Hematopoietic multipotent progenitor cell treated with erythropoietin and hydrocortisone succinate and interleukin-3 and kit ligand, for 6 days (in vitro differentiated cells): ENCODE results near the gene ARHGEF1.
"Not testable (repeated sequence)": the region's sequence is repeated elsewhere in the genome, so short reads cannot be mapped to it uniquely, and the experiment has no call there.

ENCODE experiments used
- DNase-seq: peaks from one replicate; pipeline ENCODE4 v3.0.0-alpha.2; 2015

The ARHGEF1 gene

DNA sequence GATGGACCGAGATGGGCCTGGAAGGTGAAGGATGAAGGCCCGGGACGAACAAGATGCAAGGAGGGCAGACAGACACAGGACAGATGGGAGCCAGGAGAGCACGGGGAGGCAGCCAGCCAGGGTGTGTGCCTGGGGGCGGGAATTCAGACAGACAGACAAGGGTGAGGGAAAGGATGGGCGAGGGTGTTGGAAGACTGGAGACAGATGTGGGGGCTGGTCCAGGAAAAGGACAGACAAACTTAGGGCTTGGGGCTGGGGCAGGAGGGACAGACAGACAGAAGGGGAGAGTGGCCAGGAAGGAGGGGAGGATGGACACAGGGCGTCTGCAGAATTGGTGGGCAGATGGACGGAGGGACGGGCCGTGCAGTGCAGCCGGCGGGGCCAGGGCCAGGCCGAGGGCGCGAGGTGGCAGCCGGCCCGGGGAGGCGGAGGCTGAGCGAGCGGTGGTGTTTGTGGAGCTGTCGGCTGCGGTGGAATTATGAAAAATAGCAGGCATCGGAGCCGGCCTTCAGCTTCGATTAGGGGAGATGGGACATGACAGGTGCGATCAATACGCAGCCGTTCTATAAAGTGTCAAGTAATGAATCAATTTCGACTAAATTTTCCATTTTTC is 49.8 kb downstream of the ARHGEF1 start:
- no peak for DNase-seq

DNA sequence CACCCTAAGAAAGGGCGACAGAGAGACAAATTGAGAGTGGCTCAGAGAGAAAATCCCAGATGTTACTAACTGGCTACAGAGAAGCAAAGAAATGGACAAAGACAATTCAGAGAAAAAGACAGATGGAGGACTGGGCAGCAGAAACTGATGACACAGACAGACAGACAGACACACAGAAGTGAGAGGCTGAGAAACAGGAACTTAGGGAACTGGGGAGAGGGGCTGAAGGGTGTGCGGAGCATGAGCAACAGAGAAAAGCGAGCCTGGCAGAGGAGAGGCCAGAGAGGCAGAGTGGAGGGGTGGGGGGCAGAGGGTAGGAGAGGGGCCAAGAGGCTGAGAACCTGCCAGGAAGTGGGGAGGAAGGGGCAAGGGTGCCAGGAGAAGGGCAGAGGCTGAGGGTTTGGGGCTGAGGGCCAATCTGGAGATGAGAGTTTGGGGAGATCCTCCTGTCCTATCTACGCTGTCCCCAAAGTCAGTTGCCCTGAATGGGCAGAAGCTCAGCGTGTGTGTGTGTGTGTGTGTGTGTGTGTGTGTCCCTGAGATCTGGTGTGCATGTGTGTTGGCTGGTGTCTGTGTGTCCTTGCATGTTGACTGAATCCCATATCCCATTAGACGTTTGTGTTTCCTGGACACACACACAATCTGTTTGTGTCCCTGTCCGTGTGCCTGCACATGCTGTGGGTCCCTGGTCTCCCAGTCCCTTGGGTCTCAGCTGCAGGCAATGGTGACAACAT is 50.9 kb downstream of the ARHGEF1 start:
- no peak for DNase-seq

- DNase-seq = peak; percentile 82
Measured at GRCh38 chr19:41934849-41935374, 51.9 kb downstream of the ARHGEF1 start.

DNA sequence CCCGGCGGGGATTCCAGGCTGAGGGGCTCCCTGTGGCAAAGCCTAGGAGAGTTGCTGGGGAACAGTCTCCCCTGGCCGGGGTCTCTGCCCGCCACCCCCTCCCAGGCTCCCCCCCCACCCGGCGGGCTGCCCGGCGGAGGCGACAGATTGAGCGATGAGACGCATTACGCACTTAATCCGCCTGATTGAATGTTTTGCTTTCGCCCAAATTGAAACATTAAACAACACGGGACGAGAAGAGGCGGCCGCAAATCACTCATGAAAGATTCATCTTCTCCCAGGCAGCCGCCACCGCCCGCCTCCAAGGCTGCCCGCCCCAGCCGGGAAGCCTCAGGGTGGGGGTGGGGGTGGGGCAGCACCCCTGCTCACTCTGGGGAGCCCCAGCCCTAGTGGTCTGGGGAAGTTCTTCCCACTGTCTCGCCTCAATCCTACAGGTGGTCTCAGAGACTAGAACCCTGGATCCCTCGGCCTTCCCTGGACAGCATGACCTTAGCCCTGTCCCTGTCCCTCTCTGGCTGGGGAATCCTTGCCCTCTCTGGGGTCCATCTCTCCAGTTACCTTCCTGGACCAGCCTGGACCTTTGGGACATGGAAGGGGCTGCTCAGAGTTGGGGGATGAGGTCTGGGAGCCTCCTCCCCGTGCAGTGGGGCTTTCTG is 52.9 kb downstream of the ARHGEF1 start:
- DNase-seq = no peak

DNA sequence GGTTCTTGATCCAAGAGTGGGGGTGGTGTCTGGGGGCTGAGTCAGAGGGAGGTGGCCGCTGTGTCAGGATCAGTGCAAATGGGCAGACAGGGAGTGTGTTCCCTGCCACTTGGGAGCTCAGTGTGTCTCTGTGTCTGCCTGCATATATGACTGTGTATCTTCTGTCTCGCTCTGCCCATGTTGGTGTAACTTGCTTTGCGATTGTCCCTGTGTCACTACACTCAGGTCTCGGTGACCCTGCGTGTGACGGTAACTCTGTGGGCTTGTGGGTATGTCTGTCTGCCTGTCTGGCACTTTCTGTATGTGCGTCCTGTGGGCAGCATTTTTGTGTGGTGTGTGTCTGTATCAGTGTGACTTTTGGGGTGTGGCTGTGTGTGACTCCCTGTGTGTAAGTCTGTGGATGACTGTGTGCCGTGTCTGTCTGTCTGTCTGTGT is 53.4 kb downstream of the ARHGEF1 start:
- DNase-seq = no peak

- no peak for DNase-seq
Measured at GRCh38 chr19:41936961-41937360, 54.0 kb downstream of the ARHGEF1 start.

DNA sequence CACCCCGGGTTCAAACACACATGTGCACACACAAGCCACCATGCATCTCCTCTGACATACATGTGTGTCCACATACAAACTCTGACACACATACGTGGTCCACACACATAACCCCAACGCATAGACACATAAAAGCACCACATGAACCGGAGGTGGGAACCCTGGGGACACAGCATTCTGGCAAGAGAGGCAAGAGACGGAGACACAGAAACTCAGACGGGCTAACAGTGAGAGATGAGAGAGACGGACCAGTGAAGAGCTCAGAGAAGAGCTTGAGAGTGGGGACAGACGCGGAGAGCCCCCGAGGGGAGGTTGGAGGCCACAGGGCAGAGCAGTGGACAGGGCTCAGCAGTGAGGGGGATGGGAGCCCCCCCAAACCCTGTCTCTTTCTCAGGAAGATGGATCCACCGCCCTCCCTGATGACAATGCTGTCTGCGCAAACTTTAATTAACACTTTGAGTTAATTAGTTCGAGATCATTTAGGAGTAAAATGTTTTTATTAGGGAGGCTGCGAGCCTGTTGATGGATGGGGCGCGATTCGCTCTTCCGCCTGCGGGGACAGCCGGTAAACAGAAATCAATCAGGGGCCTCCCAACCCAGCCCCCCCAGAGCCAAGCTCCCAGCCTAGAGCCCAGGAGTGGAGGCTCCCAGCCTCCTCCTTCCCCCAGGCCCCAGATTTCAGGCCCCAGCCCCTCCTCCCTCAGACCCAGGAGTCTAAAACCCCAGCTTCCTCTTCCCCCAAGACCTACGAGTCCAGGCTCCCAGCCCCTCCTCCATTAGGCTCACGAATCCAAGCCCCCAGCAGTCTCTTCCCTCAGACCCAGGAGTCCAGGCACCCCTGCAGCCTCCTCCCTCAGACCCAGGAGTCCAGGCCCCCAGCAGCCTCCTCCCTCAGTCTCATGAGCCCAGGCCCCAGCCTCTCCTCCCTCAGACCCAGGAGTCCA is 54.8 kb downstream of the ARHGEF1 start:
- DNase-seq = no peak

DNA sequence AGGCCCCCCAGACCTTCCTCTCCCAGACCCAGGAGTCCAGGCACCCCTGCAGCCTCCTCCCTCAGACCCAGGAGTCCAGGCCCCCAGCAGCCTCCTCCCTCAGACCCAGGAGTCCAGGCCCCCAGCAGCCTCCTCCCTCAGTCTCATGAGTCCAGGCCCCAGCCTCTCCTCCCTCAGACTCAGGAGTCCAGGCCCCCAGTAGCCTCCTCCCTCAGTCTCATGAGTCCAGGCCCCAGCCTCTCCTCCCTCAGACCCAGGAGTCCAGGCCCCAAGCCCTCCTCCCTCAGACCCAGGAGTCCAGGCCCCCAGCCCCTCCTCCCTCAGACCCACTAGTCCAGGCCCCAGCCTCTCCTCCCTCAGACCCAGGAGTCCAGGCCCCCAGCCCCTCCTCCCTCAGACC is 56.2 kb downstream of the ARHGEF1 start:
- not testable (repeated sequence) for DNase-seq

- DNase-seq = no peak
Measured at GRCh38 chr19:41939861-41940730, 57.1 kb downstream of the ARHGEF1 start.

DNA sequence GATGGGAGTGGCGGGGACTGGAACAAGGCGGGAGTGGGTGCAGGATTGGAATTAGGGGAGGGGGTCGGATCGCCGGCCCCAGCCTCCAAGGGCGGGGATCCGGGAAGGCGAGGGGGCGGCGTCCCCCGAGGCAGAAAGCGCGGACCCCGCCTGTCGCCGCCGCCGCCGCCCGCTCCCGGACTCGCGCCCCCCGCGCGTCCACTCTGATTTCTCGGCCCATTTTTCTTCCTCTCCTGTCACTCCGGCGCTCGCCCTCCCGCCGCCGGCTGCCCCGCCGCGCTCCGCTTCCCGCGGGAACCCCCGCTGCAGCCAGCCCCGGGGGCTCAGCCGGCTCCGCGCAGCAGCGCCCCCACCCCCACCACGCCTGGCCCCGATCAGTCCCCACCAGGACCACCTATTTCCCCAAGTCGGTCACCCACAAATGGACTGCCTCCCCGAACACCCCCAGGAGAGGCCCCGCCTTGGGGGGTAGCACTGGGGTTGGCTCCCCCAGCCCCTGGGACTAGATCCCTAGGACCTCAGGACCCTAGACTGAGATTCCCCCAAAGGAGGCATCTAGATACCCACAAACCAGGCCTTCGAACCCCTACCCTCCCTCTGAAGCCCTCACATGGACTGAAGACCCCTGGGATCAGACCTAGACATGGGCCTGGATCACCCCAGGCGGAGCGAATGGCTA is 57.9 kb downstream of the ARHGEF1 start:
- DNase-seq = no peak

GRCh38 chr19:41941410-41942202 is 58.6 kb downstream of the ARHGEF1 start:
- DNase-seq = no peak

- no peak for DNase-seq
Measured at GRCh38 chr19:41944336-41944735, 61.4 kb downstream of the ARHGEF1 start.

DNA sequence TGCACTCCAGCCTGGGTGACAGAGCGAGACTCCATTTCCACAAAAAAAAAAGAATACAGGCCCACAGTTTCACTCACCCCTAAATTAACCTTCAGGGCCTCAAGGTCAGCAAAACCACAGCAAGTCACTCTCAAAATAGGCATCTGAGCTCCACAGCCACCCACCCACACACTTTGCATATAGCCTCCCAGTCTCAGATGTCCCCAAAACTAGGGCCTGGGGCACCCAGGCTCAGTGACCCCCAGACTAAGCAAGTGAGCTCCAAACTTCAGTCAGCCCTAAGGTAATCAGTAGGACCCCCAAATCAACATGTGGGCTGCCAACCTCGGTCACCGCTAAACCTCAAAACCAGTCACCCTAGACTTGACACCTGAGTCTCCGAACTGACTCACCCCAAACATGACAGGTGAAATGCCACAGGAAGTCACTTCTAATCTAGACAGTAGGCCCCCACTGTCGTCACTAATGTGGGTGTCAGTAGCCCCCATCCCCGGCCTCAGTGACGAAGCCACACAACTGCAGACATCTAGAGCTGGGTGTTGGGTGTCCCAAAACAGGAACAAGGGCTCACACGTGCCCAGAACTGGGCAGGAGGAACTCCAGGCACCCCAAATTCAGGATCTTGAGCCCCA is 62.3 kb downstream of the ARHGEF1 start:
- no peak for DNase-seq

GRCh38 chr19:41947091-41947490 is 64.1 kb downstream of the ARHGEF1 start:
- no peak for DNase-seq

GRCh38 chr19:41951686-41952172 is 68.7 kb downstream of the ARHGEF1 start:
- peak; percentile 73 for DNase-seq

DNA sequence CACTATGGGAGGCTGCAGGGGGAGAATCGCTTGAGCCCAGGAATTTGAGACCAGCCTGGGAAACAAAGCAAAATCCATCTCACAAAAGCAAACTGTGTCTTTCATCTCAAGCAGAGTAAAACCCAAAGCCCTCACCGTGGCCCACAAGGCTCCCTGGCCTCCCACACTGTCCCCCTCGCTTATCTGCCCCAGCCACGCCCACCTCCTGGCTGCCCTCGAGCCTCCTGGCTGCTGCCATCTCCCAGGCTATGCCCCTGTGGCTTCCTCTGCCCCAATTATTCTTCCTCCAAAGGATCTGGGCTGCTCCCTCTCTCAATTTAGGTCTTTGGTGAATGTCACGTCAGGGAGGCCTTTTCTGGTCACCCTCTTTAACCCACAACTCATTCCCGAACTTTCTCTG is 72.5 kb downstream of the ARHGEF1 start:
- peak; percentile 66 for DNase-seq

GRCh38 chr19:41956621-41957020 is 73.6 kb downstream of the ARHGEF1 start:
- DNase-seq = no peak
